Head of caudate nucleus (tissue), 42 donors: ENCODE results near the gene PODXL2.
A peak's percentile ranks its signal among the peaks of the same experiment; 100 is the strongest.

Experiments used
- DNase-seq, 42 donors: peaks; one replicate each; pipeline versions ENCODE4 v3.0.0 to v3.0.0-alpha.2; 2020 to 2021; ENCODE audit warnings: mixed read lengths in 7 of 42
- intact Hi-C: fragments of 100-400 bp; cut with DNase I; formaldehyde crosslinking; loops from one replicate; pipeline ENCODE4 v1.15.0; 2022

Gene PODXL2

GRCh38 chr3:127628788-127629466, at the start of gene PODXL2:
Gene PODXL2 (plus strand): TSS chr3:127629185. CDS start chr3:127629220, 35 bp downstream.
- intact Hi-C loops = no loop called here
- DNase-seq = peak in 37 of 42 donors; percentile 16 to 75 (median 46)

GRCh38 chr3:127580327-127581060, 48.5 kb upstream of the PODXL2 start:
- no peak for DNase-seq
- intact Hi-C loops = no loop called here

GRCh38 chr3:127584734-127585133, 44.3 kb upstream of the PODXL2 start:
- intact Hi-C loops = no loop called here
- DNase-seq = no peak

GRCh38 chr3:127585163-127585812, 43.7 kb upstream of the PODXL2 start:
- DNase-seq = no peak
- intact Hi-C loops = no loop called here

GRCh38 chr3:127585813-127586413, 43.1 kb upstream of the PODXL2 start:
- no peak for DNase-seq
- intact Hi-C loops = no loop called here

- intact Hi-C loops = no loop called here
- no peak for DNase-seq
Observed at GRCh38 chr3:127587876-127588275, 41.1 kb upstream of the PODXL2 start.

- DNase-seq = no peak
- intact Hi-C loops = no loop called here
Observed at GRCh38 chr3:127588806-127589577, 40.0 kb upstream of the PODXL2 start.

- intact Hi-C loops = no loop called here
- DNase-seq = peak in 14 of 42 donors; percentile 10 to 59 (median 36)
Observed at GRCh38 chr3:127589600-127590281, 39.2 kb upstream of the PODXL2 start.

GRCh38 chr3:127590282-127590592, 38.7 kb upstream of the PODXL2 start:
- peak in 5 of 42 donors; percentile 23 to 46 (median 28) for DNase-seq
- intact Hi-C loops = no loop called here

- intact Hi-C loops = no loop called here
Observed at GRCh38 chr3:127590593-127591465, 38.2 kb upstream of the PODXL2 start, which contains the start of gene TPRA1. Gene TPRA1 (minus strand): TSS chr3:127590733. CDS start chr3:127580146, 10,587 bp downstream.

GRCh38 chr3:127593178-127593577, 35.8 kb upstream of the PODXL2 start:
- intact Hi-C loops = no loop called here
- DNase-seq = no peak

More at GRCh38 chr3:127590593-127591465, 38.2 kb upstream of the PODXL2 start, which contains the start of gene TPRA1:
- peak; percentile 74 to 97 (median 91) for DNase-seq

GRCh38 chr3:127595303-127595702, 33.7 kb upstream of the PODXL2 start:
- intact Hi-C loops = no loop called here
- DNase-seq = no peak

GRCh38 chr3:127597020-127597771, 31.8 kb upstream of the PODXL2 start:
- intact Hi-C loops = no loop called here
- no peak for DNase-seq

GRCh38 chr3:127598841-127599570, 30.0 kb upstream of the PODXL2 start:
- no peak for DNase-seq
- intact Hi-C loops = no loop called here

- intact Hi-C loops = no loop called here
- DNase-seq = no peak
Observed at GRCh38 chr3:127600749-127601456, 28.1 kb upstream of the PODXL2 start.
